K562 (cell line): ENCODE results near the gene CDR2L. TPM values are rescaled to one million over a fixed set of nuclear protein-coding genes. Genes with fewer than 3 reads are reported as not detected.

Source experiments
- CHD1 ChIP-seq: fragments of 200-600 bp; sonication (generic); IDR thresholded peaks from one replicate; pipeline ENCODE4 v1.6.1; 2012; ENCODE audit warnings: mild to moderate bottlenecking, moderate library complexity, low read length, inconsistent platforms
- DLX4 ChIP-seq: fragments of 250-450 bp; sonication (Bioruptor Pico); IDR thresholded peaks from 2 replicates; pipeline ENCODE4 v1.6.1; 2021; ENCODE audit warnings: mild to moderate bottlenecking
- ETS2 ChIP-seq: IDR thresholded peaks from 2 replicates; pipeline ENCODE4 v1.6.1; 2016; ENCODE audit warnings: borderline replicate concordance, missing genetic modification characterization, mild to moderate bottlenecking, moderate library complexity, missing compliant biosample characterization; ENCODE audit not compliant: poor library complexity, severe bottlenecking
- FOS ChIP-seq: IDR thresholded peaks from 3 replicates; pipeline ENCODE4 v1.6.1; 2011; ENCODE audit not compliant: insufficient read length; ENCODE audit errors: extremely low read depth
- HDGF ChIP-seq: fragments of 450-650 bp; IDR thresholded peaks from 2 replicates; pipeline ENCODE4 v1.6.1; 2016
- LARP7 ChIP-seq: fragments of 450-650 bp; IDR thresholded peaks from 2 replicates; pipeline ENCODE4 v1.6.1; 2016
- MTF1 ChIP-seq: fragments of 250-450 bp; sonication (Bioruptor Pico); IDR thresholded peaks from 2 replicates; pipeline ENCODE4 v1.9.0; 2021; ENCODE audit warnings: moderate library complexity, mild to moderate bottlenecking, inconsistent platforms, borderline replicate concordance
- NCOA1 ChIP-seq: fragments of 450-650 bp; IDR thresholded peaks from 2 replicates; pipeline ENCODE4 v1.6.1; 2016; ENCODE audit warnings: low read depth
- NCOR1 ChIP-seq: fragments of 450-650 bp; IDR thresholded peaks from 2 replicates; pipeline ENCODE4 v1.6.1; 2016; ENCODE audit warnings: mild to moderate bottlenecking, moderate library complexity
- NFE2L1 ChIP-seq: fragments of 450-650 bp; IDR thresholded peaks from 2 replicates; pipeline ENCODE4 v1.6.1; 2016; ENCODE audit warnings: missing genetic modification characterization, low read depth, mild to moderate bottlenecking, missing compliant biosample characterization, moderate library complexity, borderline replicate concordance
- NFIC ChIP-seq: fragments of 450-650 bp; IDR thresholded peaks from 2 replicates; pipeline ENCODE4 v1.6.1; 2017; ENCODE audit warnings: mild to moderate bottlenecking, inconsistent platforms
- PCBP1 ChIP-seq: fragments of 200-400 bp; formaldehyde crosslinking; IDR thresholded peaks from 2 replicates; pipeline ENCODE4 v1.6.1; 2018; ENCODE audit warnings: mild to moderate bottlenecking, low read depth, low read length; ENCODE audit not compliant: poor library complexity, severe bottlenecking
- RBM17 ChIP-seq: fragments of 200-400 bp; formaldehyde crosslinking; IDR thresholded peaks from 2 replicates; pipeline ENCODE4 v1.6.1; 2017; ENCODE audit warnings: low read depth, mild to moderate bottlenecking, low read length, borderline replicate concordance
- SMAD4 ChIP-seq: fragments of 250-450 bp; sonication (Bioruptor Pico); conservative IDR thresholded peaks from 2 replicates; pipeline ENCODE4 v1.8.0; 2021; ENCODE audit warnings: inconsistent platforms, mild to moderate bottlenecking, moderate library complexity
- SNIP1 ChIP-seq: fragments of 450-650 bp; IDR thresholded peaks from 2 replicates; pipeline ENCODE4 v1.7.1; 2017; ENCODE audit warnings: low read depth, mild to moderate bottlenecking
- SRSF3 ChIP-seq: fragments of 200-400 bp; formaldehyde crosslinking; IDR thresholded peaks from 2 replicates; pipeline ENCODE4 v1.6.1; 2016; ENCODE audit warnings: mild to moderate bottlenecking, low read length, moderate library complexity; ENCODE audit not compliant: insufficient read depth
- SRSF7 ChIP-seq: fragments of 200-400 bp; formaldehyde crosslinking; optimal IDR thresholded peaks from 2 replicates; pipeline ENCODE3; 2017; ENCODE audit warnings: mild to moderate bottlenecking, low read depth, low read length
- TCF3 ChIP-seq: sonication (generic); formaldehyde crosslinking; IDR thresholded peaks from 2 replicates; pipeline ENCODE4 v1.4.0; 2020; ENCODE audit warnings: mild to moderate bottlenecking, missing genetic modification reagents
- TFAM ChIP-seq: fragments of 250-450 bp; sonication (Bioruptor Pico); conservative IDR thresholded peaks from 2 replicates; pipeline ENCODE4 v1.5.0; 2021; ENCODE audit warnings: mild to moderate bottlenecking, moderate library complexity
- THAP12 ChIP-seq: fragments of 250-450 bp; sonication (Bioruptor Pico); IDR thresholded peaks from 2 replicates; pipeline ENCODE4 v1.9.0; 2021; ENCODE audit warnings: mild to moderate bottlenecking, inconsistent platforms
- ZKSCAN3 ChIP-seq: fragments of 250-450 bp; sonication (Bioruptor Pico); IDR thresholded peaks from 2 replicates; pipeline ENCODE4 v1.4.0; 2020
- ZNF217 ChIP-seq: sonication (generic); formaldehyde crosslinking; IDR thresholded peaks from 2 replicates; pipeline ENCODE4 v1.8.0; 2022; ENCODE audit warnings: mild to moderate bottlenecking, missing genetic modification reagents
- ZNF449 ChIP-seq: fragments of 250-450 bp; sonication (Bioruptor Pico); IDR thresholded peaks from 2 replicates; pipeline ENCODE4 v1.8.0; 2022; ENCODE audit warnings: moderate library complexity, mild to moderate bottlenecking, inconsistent platforms
- ZNF699 ChIP-seq: fragments of 250-450 bp; sonication (Bioruptor Pico); IDR thresholded peaks from 2 replicates; pipeline ENCODE4 v1.8.0; 2021; ENCODE audit warnings: mild to moderate bottlenecking, moderate library complexity; ENCODE audit not compliant: insufficient replicate concordance
- ZNF778 ChIP-seq: fragments of 450-650 bp; formaldehyde crosslinking; IDR thresholded peaks from 2 replicates; pipeline ENCODE4 v1.4.0; 2020; ENCODE audit warnings: mild to moderate bottlenecking, moderate library complexity
- ZNF79 ChIP-seq: fragments of 250-450 bp; sonication (Bioruptor Pico); IDR thresholded peaks from 2 replicates; pipeline ENCODE4 v1.4.0; 2020; ENCODE audit warnings: low read depth, mild to moderate bottlenecking, moderate library complexity
- polyA plus RNA-seq, 8 experiments: library from polyadenylated mRNA; depleted of rRNA in 4 of 8; stranded (reverse) in 5 of 8; unstranded in 3 of 8; fragments of >200 nt; fragmentation: Nextera tagmentation in 2 of 8; fragmentation: Illumina TruSeq in 1 of 8; extraction: Ambion mirVana in 2 of 8; extraction: Trizol in 1 of 8; gene quantifications; 2 replicates each; pipeline versions ENCODE4 v1.2.1 to v1.2.3, GENCODE V29; 2011 to 2014; ENCODE audit warnings: inconsistent platforms in 1 of 8, missing spikeins in 1 of 8
- total RNA-seq, 7 experiments: library from RNA; depleted of rRNA in 6 of 7; stranded (reverse); fragments of >200 nt in 6 of 7; fragmentation: Illumina TruSeq in 2 of 7; extraction: Trizol in 2 of 7; gene quantifications; 2 replicates each; pipeline versions ENCODE4 v1.2.1 to v1.2.3, GENCODE V29; 2011 to 2021; ENCODE audit warnings: low replicate concordance in 1 of 7

The CDR2L gene
- total and polyA plus RNA-seq, 9 of the 15 experiments (the other 6 are each of a cell fraction or from before 2014, with no cell fraction given) = 2.7 to 16.0 (median 7.3) TPM

GRCh38 chr17:75012346-75013091 lies 25.1 kb downstream of the CDR2L start, which contains the start of gene MRPL58 (continued):
- TF ChIP-seq ZNF778 (CRISPR knock-in tag) = no peak
- TF ChIP-seq LARP7 = 0 out of 2 replicates have a peak, but pooled peaks have one; percentile 8
- TF ChIP-seq TFAM = no peak
- peak; percentile 97 for TF ChIP-seq NCOA1
- peak; percentile 47 for TF ChIP-seq NCOR1
- TF ChIP-seq ZNF79 = no peak
- TF ChIP-seq TCF3 = peak; percentile 18; the same call in 1 of the 2 replicates
- no peak for TF ChIP-seq MTF1
- TF ChIP-seq NFIC = peak; percentile 41
- peak; percentile 83 for TF ChIP-seq SMAD4
- no peak for TF ChIP-seq ETS2 (tag)
- TF ChIP-seq ZKSCAN3 (CRISPR knock-in tag) = no peak
- TF ChIP-seq ZNF217 (CRISPR knock-in tag) = no peak
- TF ChIP-seq SRSF3 = no peak
- no peak for TF ChIP-seq FOS
- TF ChIP-seq SRSF7 = no peak
- TF ChIP-seq HDGF = no peak
- TF ChIP-seq RBM17 = no peak
- TF ChIP-seq PCBP1 = peak; percentile 82
- no peak for TF ChIP-seq CHD1
- no peak for TF ChIP-seq SNIP1
- no peak for TF ChIP-seq NFE2L1 (tag)
- TF ChIP-seq ZNF699 (CRISPR knock-in tag) = no peak
- no peak for TF ChIP-seq ZNF449 (CRISPR knock-in tag)
- 0 out of 2 replicates have a peak, but pooled peaks have one; percentile 37 for TF ChIP-seq THAP12 (CRISPR knock-in tag)
- TF ChIP-seq DLX4 (CRISPR knock-in tag) = no peak
